HL-60 (cell line): ENCODE data around the gene CSF1.

Experiments used
- DNase-seq, 2 experiments: peaks; one replicate each; pipeline ENCODE4 v3.0.0-alpha.2; 2010 to 2020; ENCODE audit warnings: low read depth in 1 of 2, low spot score in 1 of 2
- H3K27ac ChIP-seq: fragments of 250-450 bp; sonication (Bioruptor Pico); replicated peaks from 2 replicates; pipeline ENCODE4 v1.5.1; 2020; ENCODE audit warnings: mild to moderate bottlenecking, moderate library complexity
- H3K27me3 ChIP-seq: fragments of 250-450 bp; sonication (Bioruptor Pico); 2 replicates; pipeline ENCODE4 v1.5.1; 2021; ENCODE audit warnings: mild to moderate bottlenecking, moderate library complexity; ENCODE audit not compliant: insufficient read depth, poor library complexity, severe bottlenecking
- H3K4me3 ChIP-seq: replicated peaks from 2 replicates; pipeline ENCODE4 v1.5.1; 2011; ENCODE audit warnings: mild to moderate bottlenecking, control low read depth, low read length; ENCODE audit not compliant: insufficient read depth
- GABPA ChIP-seq: IDR thresholded peaks from 2 replicates; pipeline ENCODE4 v1.6.1; 2012; ENCODE audit warnings: low read depth
- POLR2AphosphoS5 ChIP-seq: IDR thresholded peaks from 2 replicates; pipeline ENCODE4 v1.6.1; 2012; ENCODE audit warnings: low read depth
- REST ChIP-seq: IDR thresholded peaks from 2 replicates; pipeline ENCODE4 v1.6.1; 2012; ENCODE audit warnings: low read depth; ENCODE audit not compliant: insufficient replicate concordance
- SPI1 ChIP-seq: IDR thresholded peaks from 2 replicates; pipeline ENCODE4 v1.6.1; 2012; ENCODE audit warnings: low read depth, mild to moderate bottlenecking, borderline replicate concordance
- TF ChIP-seq, protein P1 (sequence below): IDR thresholded peaks from one replicate; pipeline ENCODE4 v1.5.1; 2011; ENCODE audit warnings: low read length, control low read depth, inconsistent platforms; ENCODE audit not compliant: insufficient read depth

The CSF1 gene

DNA sequence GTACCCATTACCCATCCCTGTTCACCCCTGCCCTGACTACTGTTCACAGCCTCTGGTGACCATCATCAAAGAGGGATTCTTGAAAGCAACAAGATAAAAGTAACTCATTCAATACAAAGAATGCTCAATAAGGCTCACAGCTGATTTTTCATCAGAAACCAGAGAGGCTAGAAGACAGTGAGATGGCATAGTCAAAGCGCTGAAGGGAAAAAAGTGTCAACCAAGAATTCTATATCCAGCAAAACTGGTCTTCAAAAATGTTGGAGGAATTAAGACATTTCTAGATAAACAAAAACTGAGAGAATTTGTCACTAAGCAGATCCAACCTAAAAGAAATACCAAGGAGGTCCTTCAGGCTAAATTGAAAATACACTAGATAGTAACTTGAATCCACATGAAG lies 27.1 kb downstream of the CSF1 start:
- no peak overlapping the region for H3K27ac ChIP-seq
- no peak for TF ChIP-seq GABPA
- no peak for TF ChIP-seq SPI1
- H3K4me3 ChIP-seq: no peak overlapping the region
- no peak for DNase-seq
- no peaks in the 10 kb centered on the region for H3K27me3 ChIP-seq

- no peak overlapping the region for H3K27ac ChIP-seq
- TF ChIP-seq, protein P1, sequence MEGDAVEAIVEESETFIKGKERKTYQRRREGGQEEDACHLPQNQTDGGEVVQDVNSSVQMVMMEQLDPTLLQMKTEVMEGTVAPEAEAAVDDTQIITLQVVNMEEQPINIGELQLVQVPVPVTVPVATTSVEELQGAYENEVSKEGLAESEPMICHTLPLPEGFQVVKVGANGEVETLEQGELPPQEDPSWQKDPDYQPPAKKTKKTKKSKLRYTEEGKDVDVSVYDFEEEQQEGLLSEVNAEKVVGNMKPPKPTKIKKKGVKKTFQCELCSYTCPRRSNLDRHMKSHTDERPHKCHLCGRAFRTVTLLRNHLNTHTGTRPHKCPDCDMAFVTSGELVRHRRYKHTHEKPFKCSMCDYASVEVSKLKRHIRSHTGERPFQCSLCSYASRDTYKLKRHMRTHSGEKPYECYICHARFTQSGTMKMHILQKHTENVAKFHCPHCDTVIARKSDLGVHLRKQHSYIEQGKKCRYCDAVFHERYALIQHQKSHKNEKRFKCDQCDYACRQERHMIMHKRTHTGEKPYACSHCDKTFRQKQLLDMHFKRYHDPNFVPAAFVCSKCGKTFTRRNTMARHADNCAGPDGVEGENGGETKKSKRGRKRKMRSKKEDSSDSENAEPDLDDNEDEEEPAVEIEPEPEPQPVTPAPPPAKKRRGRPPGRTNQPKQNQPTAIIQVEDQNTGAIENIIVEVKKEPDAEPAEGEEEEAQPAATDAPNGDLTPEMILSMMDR: no peak
- no peak for TF ChIP-seq POLR2AphosphoS5
- TF ChIP-seq SPI1: no peak
- no peak for TF ChIP-seq GABPA
- TF ChIP-seq REST: no peak
- H3K27me3 ChIP-seq: no peaks in the 10 kb centered on the region
- no peak overlapping the region for H3K4me3 ChIP-seq
- DNase-seq: no peak
Observed at GRCh38 chr1:109938556-109938955, 27.9 kb downstream of the CSF1 start.

GRCh38 chr1:109942434-109942833 lies 31.8 kb downstream of the CSF1 start:
- DNase-seq: no peak
- no peaks in the 10 kb centered on the region for H3K27me3 ChIP-seq
- TF ChIP-seq POLR2AphosphoS5: no peak
- no peak for TF ChIP-seq SPI1

DNA sequence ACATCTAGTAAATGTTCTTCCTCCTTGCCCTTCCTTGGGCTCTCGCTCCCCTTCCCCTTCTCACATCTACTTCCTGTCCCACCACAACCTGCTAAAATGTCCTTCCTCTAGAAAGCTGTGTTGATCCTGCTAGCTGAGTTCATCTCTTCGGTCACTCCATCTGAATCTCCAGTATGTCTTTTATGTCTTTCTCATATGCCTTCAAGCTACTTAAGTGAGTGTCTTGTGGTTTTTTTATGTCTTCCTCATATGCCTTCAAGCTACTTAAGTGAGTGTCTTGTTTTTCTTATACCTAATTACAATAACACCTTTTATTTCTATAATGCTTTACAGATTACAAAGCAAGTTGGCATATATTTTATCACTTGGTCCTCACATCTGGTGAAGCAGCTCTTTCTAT lies 33.9 kb downstream of the CSF1 start:
- DNase-seq: peak in 1 of 2 experiments; percentile 28
- TF ChIP-seq, protein P1: no peak
- TF ChIP-seq GABPA (peak; percentile 43; the same call in 1 of the 2 replicates), SPI1 (peak; percentile 12; the same call in 1 of the 2 replicates), REST (no peak), POLR2AphosphoS5 (no peak)
- no peak overlapping the region for H3K27ac ChIP-seq
- H3K27me3 ChIP-seq: no peaks in the 10 kb centered on the region
- no peak overlapping the region for H3K4me3 ChIP-seq

More at GRCh38 chr1:109942434-109942833, 31.8 kb downstream of the CSF1 start:
- H3K4me3 ChIP-seq: no peak overlapping the region
- no peak overlapping the region for H3K27ac ChIP-seq

DNA sequence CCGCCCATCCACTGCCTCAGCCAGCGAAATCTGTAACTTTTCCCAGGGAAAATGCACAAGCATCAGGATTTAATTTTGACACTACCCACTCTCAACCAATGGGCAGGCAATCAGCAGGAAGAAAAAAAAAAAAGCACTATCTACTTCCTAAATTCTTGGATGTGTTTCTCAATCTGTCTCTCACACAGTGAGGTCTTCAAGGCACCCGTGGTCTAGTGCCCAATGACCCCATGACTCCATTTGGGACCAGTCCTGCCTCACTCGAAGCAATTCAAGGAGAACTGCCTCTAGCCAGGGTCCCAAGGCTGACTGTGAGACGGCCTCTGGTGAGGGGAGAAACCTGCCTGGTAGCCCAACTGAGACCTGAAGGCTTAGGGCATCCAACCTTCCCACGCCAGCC lies 35.9 kb downstream of the CSF1 start:
- Histone ChIP-seq H3K27ac (no peak overlapping the region), H3K4me3 (no peak overlapping the region), H3K27me3 (no peaks in the 10 kb centered on the region)
- DNase-seq: no peak
- TF ChIP-seq REST (no peak), POLR2AphosphoS5 (no peak), GABPA (no peak), SPI1 (no peak)
- TF ChIP-seq, protein P1: no peak
